ENCODE data around the gene STX1A. TPM values are rescaled to one million over a fixed set of nuclear protein-coding genes. Genes with fewer than 3 reads are reported as not detected.
A peak's percentile ranks its signal among the peaks of the same experiment; 100 is the strongest.

Gene STX1A
- total and polyA plus RNA-seq, 2 of the 8 experiments (the other 6 are each of a cell fraction or from before 2014, with no cell fraction given): 13.5 to 17.5 TPM

GRCh38 chr7:73701357-73701995 lies 18.0 kb downstream of the STX1A start:
- H4K91ac ChIP-seq (replicated peaks; ENCODE audit: insufficient read length, low read length): no peak overlapping the region
- H3K27me3 ChIP-seq (replicated peaks in 1 of 4; ENCODE audit: control insufficient read depth in 3 of 4, extremely low read depth in 1 of 4, insufficient read depth in 3 of 4, low read length in 3 of 4): no peaks in the 10 kb centered on the region; a peak in 1 of 7 replicates
- DNase-seq (ENCODE audit: low read depth in 1 of 2, low spot score in 2 of 2) (peak; percentile 53 to 92), FAIRE-seq (peak; percentile 36)
- H3K18ac ChIP-seq (ENCODE audit: extremely low read depth, low read length): no peak overlapping the region
- WGBS, 2 experiments (ENCODE audit: extremely low coverage in 1 of 2, insufficient coverage in 1 of 2, insufficient read length in 1 of 2, insufficient replicate concordance in 2 of 2, low coverage in 1 of 2, low lambda C conversion rate in 2 of 2, missing lambda C conversion rate in 1 of 2): 67% methylated on average over 12 of the region's 13 CpGs; no CpG with 5 or more reads in 1 of the 2 experiments
- no peak overlapping the region for H4K5ac ChIP-seq (ENCODE audit: insufficient read length, low read depth, low read length)
- H2BK5ac ChIP-seq (ENCODE audit: low read depth, low read length): no peak overlapping the region
- H2BK120ac ChIP-seq (replicated peaks; ENCODE audit: low read depth, low read length): no peak overlapping the region
- no peak overlapping the region for H3K4ac ChIP-seq (replicated peaks; ENCODE audit: insufficient read length, low read depth, low read length)
- H2AK5ac ChIP-seq (ENCODE audit: low read depth, low read length): no peak overlapping the region
- no peaks in the 10 kb centered on the region for H3K9me3 ChIP-seq (ENCODE audit: insufficient read depth in 2 of 2, low read depth in 1 of 2, low read length in 1 of 2)
- H2BK12ac ChIP-seq (ENCODE audit: low read depth, low read length): 0 out of 2 replicates have a peak overlapping the region, but pooled peaks have one; percentile 1
- no peak overlapping the region for H3K9ac ChIP-seq (replicated peaks in 1 of 4; ENCODE audit: extremely low read depth in 1 of 4, low read depth in 3 of 4, low read length in 3 of 4)
- no peak overlapping the region; the same call in 1 of the 2 replicates for H4K8ac ChIP-seq (ENCODE audit: extremely low read depth, insufficient read depth, low read length)
- no peak overlapping the region for H3K14ac ChIP-seq (ENCODE audit: insufficient read length)
- H3K23ac ChIP-seq (ENCODE audit: insufficient read length): no peak overlapping the region
- H3K4me1 ChIP-seq (replicated peaks in 1 of 4; ENCODE audit: control insufficient read depth in 3 of 4, insufficient read depth in 4 of 4, low read length in 3 of 4): peaks cover 0 to 19% (median 15%) of the 10 kb centered on the region in 4 experiments; a peak in 6 of 7 replicates
- no peak overlapping the region for H3K4me3 ChIP-seq (ENCODE audit: extremely low read depth in 1 of 4, insufficient read depth in 2 of 4, low read depth in 3 of 4, low read length in 4 of 4)
- H3K27ac ChIP-seq (ENCODE audit: low read depth, low read length): no peak overlapping the region
- H3K56ac ChIP-seq (replicated peaks; ENCODE audit: insufficient read length, low read depth, low read length): no peak overlapping the region
- POLR2A ChIA-PET (ENCODE audit: partially characterized antibody): interaction anchor here (0.6 to 4.9 kb wide), 7 partner anchors 10 to 201 kb away, joined by 3 to 37 read pairs (median 4); no protein-coding TSS in a partner anchor
- CTCF ChIA-PET (ENCODE audit: partially characterized antibody): interaction anchor here (0.6 to 9.7 kb wide), 39 partner anchors 9 to 153 kb away, joined by 3 to 130 read pairs (median 4); partner anchors contain the start of gene STX1A
- H3K79me2 ChIP-seq (ENCODE audit: control insufficient read depth in 1 of 2, insufficient read depth in 2 of 2, low read length in 2 of 2): no peaks in the 10 kb centered on the region
- H3K36me3 ChIP-seq (ENCODE audit: control insufficient read depth in 2 of 4, insufficient read depth in 4 of 4, low read length in 3 of 4): peaks cover 4 to 19% (median 10%) of the 10 kb centered on the region in 4 experiments; a peak in 5 of 8 replicates
- peaks cover 2% of the 10 kb centered on the region; the same call in 1 of the 2 replicates for H3K23me2 ChIP-seq (ENCODE audit: low read depth, low read length)
- no peak overlapping the region for H2AFZ ChIP-seq (ENCODE audit: low read length)
- no peaks in the 10 kb centered on the region for H3K79me1 ChIP-seq (ENCODE audit: low read depth, low read length)
- H3K4me2 ChIP-seq (ENCODE audit: insufficient read depth in 1 of 2, low read depth in 2 of 2, low read length in 2 of 2): no peak overlapping the region
- peaks cover 6 to 18% of the 10 kb centered on the region in 2 experiments for H4K20me1 ChIP-seq (replicated peaks in 1 of 2; ENCODE audit: control insufficient read depth in 1 of 2, insufficient read depth in 2 of 2, low read length in 2 of 2)
- H2BK15ac ChIP-seq (ENCODE audit: low read length): no peak overlapping the region
- no peak overlapping the region for H2BK20ac ChIP-seq (ENCODE audit: low read length)
- TF ChIP-seq KDM1A (IDR thresholded peaks at IDR 0.05; ENCODE audit: borderline replicate concordance, low read length): peak; percentile 93
- 0 out of 2 replicates have a peak, but pooled peaks have one; percentile 14 for TF ChIP-seq CHD2 (IDR thresholded peaks at IDR 0.05; ENCODE audit: low read length)
- no peak for TF ChIP-seq CEBPB (IDR thresholded peaks at IDR 0.05; ENCODE audit: low read depth, low read length)
- 0 out of 4 replicates have a peak, but pooled peaks of 1 of the 2 experiments have one; percentile 35 for TF ChIP-seq HDAC2 (IDR thresholded peaks at IDR 0.05; ENCODE audit: borderline replicate concordance in 1 of 2, low read depth in 2 of 2, low read length in 2 of 2)
- no peak for TF ChIP-seq ZNF274 (IDR thresholded peaks at IDR 0.05; ENCODE audit: borderline replicate concordance, extremely low read depth, low read length)
- 0 out of 2 replicates have a peak, but pooled peaks have one; percentile 47 for TF ChIP-seq JUND (IDR thresholded peaks at IDR 0.05; ENCODE audit: low read length)
- TF ChIP-seq BRCA1 (IDR thresholded peaks at IDR 0.05; ENCODE audit: low read depth, low read length): no peak
- peak in 1 of 2 experiments; percentile 77; a peak in 2 of 4 replicates for TF ChIP-seq SIN3A (conservative IDR thresholded peaks at IDR 0.05 in 1 of 2, IDR thresholded peaks at IDR 0.05 in 1 of 2; ENCODE audit: low read depth in 1 of 2, low read length in 2 of 2)
- peak; percentile 65 to 66 for TF ChIP-seq RAD21 (IDR thresholded peaks at IDR 0.05 in 1 of 2, conservative IDR thresholded peaks at IDR 0.05 in 1 of 2; ENCODE audit: low read depth in 2 of 2, low read length in 2 of 2)
- TF ChIP-seq TEAD4 (IDR thresholded peaks at IDR 0.05; ENCODE audit: low read depth, low read length): peak; percentile 18; the same call in 1 of the 2 replicates

Data from H1 (cell line).